HG02642 (cell line): ENCODE results near the gene ALG14.
"Not testable (repeated sequence)": the region's sequence is repeated elsewhere in the genome, so short reads cannot be mapped to it uniquely, and the experiment has no call there.

Source experiments
- ATAC-seq: cut with Tn5 transposase; IDR thresholded peaks from one replicate; pipeline ENCODE4 v1.9.1; 2021; ENCODE audit warnings: mild to moderate bottlenecking; ENCODE audit not compliant: unreplicated experiment, poor library complexity

Gene ALG14

DNA sequence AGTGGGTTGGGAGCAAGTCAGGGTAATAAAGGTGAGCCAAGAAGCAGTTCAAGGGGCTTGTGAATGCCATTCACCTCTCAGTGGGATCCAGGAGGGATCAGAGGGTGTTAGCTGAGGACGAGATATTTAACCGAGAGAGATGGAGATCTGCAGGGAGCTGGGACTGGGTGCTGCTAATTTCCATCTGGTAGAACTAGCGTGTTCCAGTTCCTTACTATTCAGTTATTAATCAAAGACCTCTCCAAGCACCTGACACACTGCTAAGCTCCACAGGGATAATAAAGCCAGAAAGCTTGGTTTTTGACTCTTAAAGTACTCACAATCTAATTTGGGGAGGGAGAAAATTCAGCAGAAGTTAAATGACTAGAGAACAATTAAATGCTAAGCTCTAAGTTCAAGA is 57.7 kb downstream of the ALG14 start:
- ATAC-seq = no peak

DNA sequence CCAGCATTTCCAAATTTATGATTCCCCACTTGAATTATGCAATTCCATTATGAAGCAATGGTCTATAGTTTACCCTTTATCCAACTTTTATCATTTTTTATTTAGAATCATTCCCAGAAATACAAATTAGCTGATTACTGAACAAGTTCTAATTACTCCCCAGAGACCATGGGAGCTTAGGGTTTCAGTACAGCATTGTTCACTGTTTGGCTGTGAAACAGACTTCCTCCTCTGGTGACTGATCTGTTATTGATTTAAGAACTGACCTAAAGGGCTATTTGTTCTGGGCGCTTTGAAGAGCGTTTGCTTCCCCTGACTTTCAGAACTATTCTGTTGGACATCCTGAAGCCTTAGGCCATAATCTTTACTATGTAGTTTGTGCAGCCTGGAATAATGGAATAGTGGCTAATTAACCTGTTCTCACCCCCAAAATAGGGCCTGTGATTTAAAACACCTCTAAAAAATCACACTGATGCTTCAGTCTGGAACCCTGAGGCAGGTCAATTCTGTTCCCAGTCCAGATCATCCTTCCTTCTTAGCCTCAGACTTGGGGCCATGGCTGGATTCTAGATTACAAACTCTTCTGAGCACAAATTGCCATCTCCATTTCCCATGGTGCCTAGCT is 58.7 kb downstream of the ALG14 start:
- ATAC-seq = no peak

DNA sequence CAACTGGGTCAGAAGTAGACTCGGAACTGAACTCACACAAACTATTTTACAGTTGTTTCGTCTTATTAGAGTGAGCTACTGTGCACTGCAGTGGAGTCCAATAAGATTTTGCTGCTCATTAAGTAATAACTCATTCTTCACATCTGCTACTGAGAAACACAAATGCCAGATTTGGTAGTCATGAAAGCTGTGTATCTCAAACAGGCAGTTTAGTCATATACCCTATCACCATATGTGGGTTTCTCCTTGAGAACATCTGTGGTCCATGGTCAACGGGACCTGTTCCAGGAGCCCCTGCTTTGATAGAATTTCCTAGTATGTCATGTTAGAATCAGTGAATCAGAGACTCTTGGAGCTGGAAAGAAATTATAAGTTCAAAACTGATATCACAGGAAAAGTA is 60.4 kb downstream of the ALG14 start:
- no peak for ATAC-seq

GRCh38 chr1:95010158-95010557 is 62.6 kb downstream of the ALG14 start:
- ATAC-seq = no peak

DNA sequence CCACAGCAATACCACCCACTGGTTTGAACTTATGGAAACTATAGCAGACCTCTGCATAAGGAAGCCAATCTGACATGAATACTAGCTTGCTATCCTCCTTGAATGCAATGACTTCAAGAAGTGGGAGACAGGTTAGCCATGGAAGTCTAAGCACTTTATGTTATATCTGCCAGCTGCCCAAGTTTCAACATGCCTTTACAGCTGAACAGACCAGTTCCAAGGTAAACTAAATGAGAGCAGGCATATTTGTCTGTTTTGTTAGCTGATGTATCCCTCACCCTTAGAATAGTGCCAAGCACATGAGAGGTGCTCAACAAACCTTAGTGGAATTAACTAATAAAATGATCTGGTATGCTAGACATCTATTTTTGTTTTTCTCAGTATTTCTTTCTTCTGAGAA is 65.1 kb downstream of the ALG14 start:
- no peak for ATAC-seq

GRCh38 chr1:95006681-95007080 is 66.1 kb downstream of the ALG14 start:
- ATAC-seq = no peak

DNA sequence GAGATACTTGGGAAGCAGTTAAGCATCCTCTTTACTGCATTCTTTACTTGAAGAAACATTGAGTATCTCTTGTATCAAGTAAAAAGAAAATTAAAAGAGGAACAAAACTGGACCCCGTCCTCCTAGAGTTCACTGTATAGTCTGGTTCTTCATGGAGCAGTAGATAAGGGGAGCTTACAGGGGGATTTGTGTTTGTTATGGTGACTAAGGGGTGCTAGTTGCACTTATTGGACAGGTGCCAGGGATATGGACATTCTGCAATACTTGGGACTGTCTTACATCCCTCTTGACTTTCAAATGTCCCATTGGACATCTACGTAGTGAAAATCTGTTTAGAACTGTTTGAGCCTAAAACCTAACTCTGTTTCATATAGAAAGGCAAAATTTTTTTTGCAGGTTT is 67.2 kb downstream of the ALG14 start:
- no peak for ATAC-seq

- ATAC-seq = no peak
Observed at GRCh38 chr1:95004013-95004412, 68.7 kb downstream of the ALG14 start.

DNA sequence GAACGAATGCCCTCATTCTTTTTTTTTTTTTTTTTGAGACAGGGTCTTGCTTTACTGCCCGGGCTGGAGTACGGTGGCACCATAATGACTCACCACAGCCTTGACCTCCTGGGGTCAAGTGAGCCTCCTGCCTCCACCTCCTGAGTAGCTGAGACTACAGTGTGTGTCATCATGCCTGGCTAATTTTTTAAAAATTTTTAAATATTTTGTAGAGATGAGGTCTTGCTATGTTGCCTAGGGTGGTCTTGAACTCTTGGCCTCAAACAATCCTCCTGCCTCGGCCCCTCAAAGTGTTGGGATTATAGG is 69.4 kb downstream of the ALG14 start:
- ATAC-seq = no peak

- no peak for ATAC-seq
Observed at GRCh38 chr1:95002540-95003432, 70.0 kb downstream of the ALG14 start.

GRCh38 chr1:95002164-95002539 is 70.6 kb downstream of the ALG14 start:
- no peak for ATAC-seq

DNA sequence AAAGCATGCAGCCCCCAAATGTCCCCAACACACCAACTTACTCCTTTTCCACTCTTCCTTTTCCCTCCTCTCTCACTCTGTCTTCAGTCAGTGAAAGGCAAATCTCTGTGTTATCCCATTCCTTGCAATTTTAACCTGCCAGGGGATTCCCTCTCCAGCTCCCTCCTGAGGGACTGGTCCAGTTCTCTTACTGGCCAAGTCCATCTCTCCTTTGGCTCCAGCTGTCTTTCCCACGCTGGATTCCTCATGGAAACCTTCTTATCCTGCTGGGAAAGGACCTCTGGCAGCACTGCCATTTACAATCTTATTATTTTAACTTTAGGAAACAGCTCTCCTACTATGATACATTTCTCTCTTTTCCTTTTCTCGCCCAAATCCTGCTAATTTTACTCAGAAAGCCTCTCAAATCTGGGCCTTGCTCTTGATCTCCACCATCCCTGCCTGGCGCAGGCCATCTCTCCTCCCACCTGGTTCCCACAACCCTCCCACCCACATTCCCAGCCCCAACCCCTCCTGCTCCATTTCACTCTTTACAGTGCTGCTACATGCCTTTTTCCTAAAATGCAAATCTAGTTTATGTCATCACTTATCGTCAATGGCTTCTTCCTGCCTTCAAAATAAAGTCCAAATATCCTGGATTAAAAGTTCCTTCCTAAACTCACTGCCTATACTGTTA is 73.2 kb downstream of the ALG14 start:
- ATAC-seq = no peak

DNA sequence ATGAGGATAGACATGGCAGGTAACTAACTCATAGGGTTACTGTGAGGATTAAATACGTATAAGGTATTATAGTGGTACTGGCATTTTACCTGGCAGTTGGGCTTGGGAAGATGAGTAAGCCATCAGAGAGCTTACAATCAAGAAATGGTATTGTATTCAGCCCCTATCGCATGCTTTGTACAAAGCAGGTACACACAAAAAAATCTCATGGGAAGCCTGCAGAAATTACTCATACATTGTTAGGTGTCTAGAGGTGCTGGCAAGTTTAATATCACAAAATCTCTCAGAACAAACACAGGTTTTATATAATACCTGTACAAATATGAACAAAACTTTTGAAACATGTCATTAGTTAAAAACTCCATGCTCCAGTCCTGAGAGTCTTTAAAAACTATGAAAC is 74.0 kb downstream of the ALG14 start:
- no peak for ATAC-seq

DNA sequence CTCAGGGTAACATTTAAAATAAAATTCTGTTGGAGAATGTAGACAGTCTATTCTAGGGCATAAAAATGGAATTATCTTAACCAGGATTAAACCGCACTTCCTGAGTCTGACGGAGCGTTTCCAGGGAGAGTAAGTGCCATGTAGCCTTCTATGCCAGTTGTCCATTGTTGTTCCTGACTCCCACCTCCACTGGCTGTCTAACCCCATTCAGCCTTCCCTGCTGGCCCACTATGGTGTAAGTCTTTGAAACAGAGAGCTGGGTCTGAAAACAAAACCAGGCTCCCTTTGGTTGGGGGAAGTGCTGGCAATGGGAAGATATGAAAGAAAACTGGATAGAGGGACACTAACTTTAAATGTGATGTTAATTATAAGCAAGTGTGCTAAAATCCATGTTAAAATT is 74.6 kb downstream of the ALG14 start:
- no peak for ATAC-seq

- not testable (repeated sequence) for ATAC-seq
Observed at GRCh38 chr1:94995536-94995935, 77.2 kb downstream of the ALG14 start.

GRCh38 chr1:94994805-94995204 is 77.9 kb downstream of the ALG14 start:
- no peak for ATAC-seq

DNA sequence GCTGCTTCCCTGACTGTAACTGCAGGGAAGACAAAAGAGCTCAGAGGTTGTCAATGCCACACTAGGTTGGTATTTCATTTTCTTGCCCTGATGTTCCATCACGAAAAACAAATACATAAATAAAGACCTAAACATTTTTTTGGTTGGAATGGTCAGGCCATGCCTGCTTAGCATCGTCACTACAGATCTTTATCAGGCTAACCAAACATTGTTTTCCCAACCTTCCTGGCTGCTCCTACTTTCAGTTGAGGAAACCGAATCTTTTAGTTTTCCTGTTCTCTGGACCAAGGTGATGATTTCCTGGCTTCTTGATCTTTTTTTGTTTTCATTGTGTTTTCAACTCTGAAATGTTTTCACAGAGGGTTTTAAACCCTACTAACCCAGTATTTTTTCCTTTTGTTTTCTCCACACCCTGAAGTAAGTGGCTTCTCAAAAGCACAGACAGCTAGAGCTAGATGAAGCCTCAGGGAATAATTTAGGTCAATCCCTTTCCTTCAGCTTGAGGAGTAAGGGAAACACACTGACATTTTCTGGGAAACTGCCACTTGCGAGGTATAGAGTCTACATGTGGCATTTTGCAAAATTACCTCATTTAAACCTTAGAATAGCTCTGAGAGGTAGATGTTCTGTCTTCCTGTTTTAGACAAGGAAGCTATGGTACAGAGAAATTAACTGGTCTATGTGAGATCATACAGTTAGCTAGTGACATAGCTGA is 78.7 kb downstream of the ALG14 start:
- ATAC-seq = no peak

GRCh38 chr1:94992863-94993563 is 79.7 kb downstream of the ALG14 start:
- no peak for ATAC-seq

- no peak for ATAC-seq
Observed at GRCh38 chr1:94992161-94992560, 80.6 kb downstream of the ALG14 start.

- no peak for ATAC-seq
Observed at GRCh38 chr1:94989911-94990473, 82.8 kb downstream of the ALG14 start.
